ENCODE measurements around the gene PAWR.
"Not testable (repeated sequence)": the region's sequence is repeated elsewhere in the genome, so short reads cannot be mapped to it uniquely, and the experiment has no call there.

Gene PAWR

DNA sequence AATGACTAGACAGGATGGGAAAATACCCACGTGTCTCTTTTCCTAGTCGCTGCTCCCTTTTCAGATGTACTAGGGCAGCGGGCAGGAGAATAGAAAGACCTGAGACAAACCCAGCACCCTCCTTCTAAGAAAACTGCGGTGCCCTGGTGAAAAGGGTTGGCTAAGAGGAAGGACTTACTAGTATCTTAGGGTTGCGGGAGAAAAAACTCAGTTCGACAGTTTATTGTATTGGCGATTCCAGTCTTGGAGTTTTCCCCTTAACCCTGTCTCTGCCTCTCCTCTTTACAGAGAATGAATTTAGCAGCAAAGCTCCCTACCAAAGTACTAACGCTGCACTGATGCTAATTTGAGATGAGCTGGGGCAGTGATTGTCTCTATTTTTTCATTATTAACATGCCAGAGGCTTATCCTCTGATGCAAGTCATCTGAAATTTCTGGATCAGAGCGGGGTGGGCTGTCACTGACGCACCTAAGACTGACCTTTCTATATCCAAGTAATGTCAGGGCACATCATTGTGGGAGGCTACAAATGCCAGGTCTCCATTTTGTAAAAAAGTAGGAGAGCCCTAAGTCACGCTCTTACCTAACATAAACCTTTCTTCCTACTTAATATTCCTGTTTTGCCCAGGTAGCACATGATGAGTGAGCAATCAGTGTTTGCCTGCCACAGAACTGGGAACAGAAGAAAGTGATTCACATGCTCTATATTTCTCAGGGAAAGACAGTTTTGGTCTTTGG is 916 bp upstream of the PAWR start:
- H3K27ac Mint-ChIP-seq: no peak overlapping the region
- peaks cover 17% of the 10 kb centered on the region for H3K4me1 Mint-ChIP-seq
- ATAC-seq: no peak
- H3K9me3 Mint-ChIP-seq: no peaks in the 10 kb centered on the region
- peak; percentile 4 for DNase-seq
- no peaks in the 10 kb centered on the region for H3K36me3 Mint-ChIP-seq (ENCODE audit: low read depth)
- peak overlapping the region; percentile 76 for H3K4me3 Mint-ChIP-seq
- H3K27me3 Mint-ChIP-seq: peaks cover 56% of the 10 kb centered on the region

DNA sequence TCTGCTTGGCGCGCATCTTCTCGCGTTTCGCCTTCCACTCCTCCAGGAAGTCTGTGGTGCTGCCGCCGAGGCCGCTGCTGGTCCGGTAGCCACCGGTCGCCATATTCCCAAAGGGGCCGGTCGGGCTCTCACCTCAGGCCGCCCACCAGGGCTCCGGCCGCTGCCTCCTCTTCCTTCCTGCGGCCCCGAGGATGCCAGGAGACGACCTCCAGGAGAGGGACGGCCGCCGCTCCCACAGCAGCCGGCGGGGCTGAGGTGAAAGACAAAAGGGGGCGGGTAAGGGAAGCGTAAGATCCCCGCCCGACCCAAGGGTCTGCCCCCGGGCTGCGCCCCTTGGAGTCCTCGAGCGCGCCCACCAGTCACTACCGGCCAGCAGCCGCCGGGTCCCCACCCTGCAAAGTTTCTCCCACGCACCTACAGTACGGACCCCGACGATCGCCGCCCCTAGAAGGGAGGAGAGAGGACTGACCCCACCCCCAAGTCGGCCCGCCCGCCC is 574 bp downstream of the PAWR start:
- Mint-ChIP-seq H3K4me3 (peak overlapping the region; percentile 72), H3K4me1 (peaks cover 17% of the 10 kb centered on the region), H3K36me3 (ENCODE audit: low read depth) (no peaks in the 10 kb centered on the region), H3K27ac (no peak overlapping the region), H3K9me3 (no peaks in the 10 kb centered on the region), H3K27me3 (peaks cover 62% of the 10 kb centered on the region)
- peak; percentile 15 for DNase-seq
- ATAC-seq: peak; percentile 5

DNA sequence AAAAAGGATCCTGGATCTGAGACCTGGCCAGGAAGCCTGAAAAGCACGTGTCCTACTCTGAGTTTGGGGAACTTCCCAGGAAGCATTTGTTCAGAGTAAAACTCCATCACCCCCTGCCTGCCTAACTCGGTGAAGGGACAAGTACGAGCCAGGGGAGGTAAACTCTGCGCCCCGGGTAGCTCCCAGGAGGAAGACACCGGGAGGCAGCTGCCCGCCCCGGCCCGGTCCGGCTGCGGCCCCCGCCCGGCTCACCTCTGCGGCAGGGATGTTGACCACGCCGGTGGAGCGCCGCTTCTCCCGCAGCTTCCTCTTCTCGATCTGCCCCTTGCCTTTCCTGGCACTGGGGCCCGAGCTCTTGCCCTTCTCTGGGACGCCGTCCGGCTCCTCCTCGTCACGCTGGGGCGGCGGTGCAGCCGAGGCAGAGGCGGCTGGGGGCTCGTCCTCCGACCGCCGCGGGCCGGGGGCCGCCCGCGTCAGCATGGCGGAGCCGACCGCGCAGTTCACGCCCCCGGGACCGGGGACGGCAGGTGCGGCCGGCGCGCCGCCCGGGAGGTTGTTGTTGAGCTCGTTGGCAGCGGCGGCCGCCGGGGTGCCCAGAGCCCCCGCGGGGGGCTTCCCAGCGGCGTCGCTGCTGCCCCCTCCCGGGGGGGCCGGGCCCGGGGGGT is 1.2 kb downstream of the PAWR start:
- no peak for ATAC-seq
- Mint-ChIP-seq H3K27me3 (peaks cover 60% of the 10 kb centered on the region), H3K36me3 (ENCODE audit: low read depth) (no peaks in the 10 kb centered on the region), H3K4me3 (peak overlapping the region; percentile 77), H3K27ac (peak overlapping the region; percentile 49), H3K4me1 (peaks cover 17% of the 10 kb centered on the region), H3K9me3 (no peaks in the 10 kb centered on the region)
- DNase-seq: peak; percentile 17

DNA sequence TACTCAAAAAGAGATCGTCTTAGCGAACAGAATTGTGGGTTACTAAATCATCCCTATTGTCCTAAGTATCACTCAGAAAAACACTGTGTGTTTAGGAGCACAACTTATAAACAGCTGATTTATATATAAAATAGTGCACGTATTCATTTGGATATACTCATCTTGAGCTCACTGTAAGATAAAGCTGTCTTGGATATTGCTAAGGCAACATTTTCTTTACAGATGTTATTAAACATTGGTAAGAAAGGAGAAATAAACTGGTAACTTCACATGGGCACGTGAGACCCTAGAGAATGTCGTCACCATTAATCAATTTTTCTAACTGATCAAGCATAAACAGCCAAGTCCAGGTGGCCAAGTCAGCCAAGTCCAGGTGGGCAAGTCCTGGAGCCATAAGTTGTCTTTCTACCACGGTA is 1.7 kb downstream of the PAWR start:
- H3K27ac Mint-ChIP-seq: peak overlapping the region; percentile 49
- no peaks in the 10 kb centered on the region for H3K36me3 Mint-ChIP-seq (ENCODE audit: low read depth)
- peaks cover 17% of the 10 kb centered on the region for H3K4me1 Mint-ChIP-seq
- ATAC-seq (no peak), DNase-seq (no peak)
- peaks cover 60% of the 10 kb centered on the region for H3K27me3 Mint-ChIP-seq
- no peaks in the 10 kb centered on the region for H3K9me3 Mint-ChIP-seq
- peak overlapping the region; percentile 77 for H3K4me3 Mint-ChIP-seq

DNA sequence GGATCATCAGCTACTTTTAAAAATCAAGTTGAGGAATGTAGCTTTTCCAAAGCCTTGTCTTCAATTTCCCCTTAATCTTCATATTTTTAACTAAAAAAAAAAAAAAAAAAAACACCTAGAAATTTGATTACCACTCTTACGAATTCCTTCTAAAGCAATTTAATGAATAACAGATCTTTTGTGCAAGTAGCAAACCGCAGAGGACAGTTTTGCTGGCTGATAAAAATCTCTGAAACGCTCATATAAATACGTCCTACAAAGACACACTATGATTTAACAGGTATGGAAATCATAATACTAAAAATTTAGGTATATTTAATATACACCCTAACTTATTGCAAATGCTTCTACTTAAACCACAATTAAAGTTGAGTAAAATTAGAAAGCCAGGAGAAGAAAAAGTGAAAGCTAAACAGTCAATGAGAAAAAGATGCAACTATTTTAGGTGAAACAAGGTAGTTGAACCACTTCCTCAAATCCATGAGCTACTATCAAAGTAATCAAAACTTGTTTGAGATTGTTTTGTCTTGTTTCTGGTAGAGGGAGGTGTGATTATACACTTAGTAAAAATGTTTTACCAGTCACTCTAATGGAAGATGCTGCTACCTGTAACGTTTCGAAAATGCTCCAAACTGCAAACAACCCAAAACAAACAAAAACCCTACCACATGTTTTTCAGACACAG is 2.2 kb downstream of the PAWR start:
- H3K27me3 Mint-ChIP-seq: peaks cover 60% of the 10 kb centered on the region
- peak overlapping the region; percentile 49 for H3K27ac Mint-ChIP-seq
- no peaks in the 10 kb centered on the region for H3K36me3 Mint-ChIP-seq (ENCODE audit: low read depth)
- DNase-seq: no peak
- no peaks in the 10 kb centered on the region for H3K9me3 Mint-ChIP-seq
- peak overlapping the region; percentile 77 for H3K4me3 Mint-ChIP-seq
- peaks cover 17% of the 10 kb centered on the region for H3K4me1 Mint-ChIP-seq
- no peak for ATAC-seq

DNA sequence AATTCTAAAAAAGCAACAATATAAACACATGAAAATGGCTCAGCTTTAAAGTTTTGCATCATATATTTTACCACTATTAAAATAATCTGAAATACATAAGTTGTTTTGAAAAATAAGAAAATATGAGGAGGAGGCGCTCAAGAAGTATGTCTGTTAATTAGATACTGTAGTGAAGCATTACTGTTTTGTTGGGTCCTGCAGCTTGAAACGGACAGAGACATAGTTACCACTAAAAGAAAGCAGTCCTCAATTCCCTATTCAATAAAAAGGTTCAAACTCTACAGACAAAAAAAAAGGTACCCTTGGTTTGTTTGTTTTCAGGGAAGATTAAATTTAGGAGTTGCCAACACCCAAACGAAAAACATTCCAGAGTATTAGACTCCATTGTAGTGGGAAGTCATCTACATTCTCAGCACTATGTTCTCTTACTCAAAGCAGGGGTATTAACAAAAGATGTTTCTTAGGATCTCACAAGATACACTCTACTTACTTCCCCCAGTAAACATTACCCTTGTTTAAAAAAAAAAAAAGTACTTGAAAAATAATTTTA is 3.0 kb downstream of the PAWR start:
- peaks cover 17% of the 10 kb centered on the region for H3K4me1 Mint-ChIP-seq
- no peaks in the 10 kb centered on the region for H3K9me3 Mint-ChIP-seq
- no peaks in the 10 kb centered on the region for H3K36me3 Mint-ChIP-seq (ENCODE audit: low read depth)
- peaks cover 58% of the 10 kb centered on the region for H3K27me3 Mint-ChIP-seq
- H3K27ac Mint-ChIP-seq: no peak overlapping the region
- H3K4me3 Mint-ChIP-seq: peak overlapping the region; percentile 42
- ATAC-seq (no peak), DNase-seq (no peak)

DNA sequence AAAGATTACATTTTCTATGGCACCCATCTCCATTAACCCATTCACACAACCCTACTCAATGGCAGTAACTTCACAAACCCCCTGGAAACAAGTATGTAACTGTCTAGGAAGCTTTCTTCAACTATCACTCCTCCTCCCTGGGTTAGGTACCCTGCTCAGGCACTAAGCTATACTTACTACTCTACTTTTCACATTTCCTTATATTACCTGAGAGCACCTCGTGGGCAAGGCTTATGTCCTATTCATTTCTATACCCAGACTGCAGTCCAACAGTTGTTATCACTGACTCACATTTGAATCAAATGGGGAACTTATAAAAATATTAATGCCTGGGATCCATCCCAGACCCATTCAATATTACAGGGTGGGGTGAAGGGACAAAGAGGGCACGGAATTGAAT is 4.6 kb downstream of the PAWR start:
- Mint-ChIP-seq H3K4me3 (no peak overlapping the region), H3K27me3 (peaks cover 42% of the 10 kb centered on the region), H3K27ac (no peak overlapping the region), H3K9me3 (no peaks in the 10 kb centered on the region), H3K4me1 (peaks cover 14% of the 10 kb centered on the region), H3K36me3 (ENCODE audit: low read depth) (no peaks in the 10 kb centered on the region)
- ATAC-seq (no peak), DNase-seq (no peak)

DNA sequence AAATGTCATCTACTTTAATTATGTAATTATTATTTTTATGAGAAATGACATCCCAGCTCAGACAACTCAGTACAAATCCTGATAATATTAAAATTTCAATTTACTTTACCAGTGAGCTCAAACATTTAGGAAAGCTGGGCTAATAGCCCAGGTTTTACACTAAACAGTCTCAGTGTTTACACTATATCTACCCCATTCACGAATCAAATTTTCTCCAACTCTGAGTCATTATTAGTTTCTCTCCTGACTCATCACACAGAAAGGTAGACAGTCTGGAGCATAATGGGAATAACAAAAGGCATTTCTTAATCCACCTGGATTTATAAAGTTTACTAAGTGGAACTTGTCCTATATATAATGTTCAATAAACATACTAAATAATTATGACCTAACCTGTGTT is 5.7 kb downstream of the PAWR start:
- no peak overlapping the region for H3K27ac Mint-ChIP-seq
- no peaks in the 10 kb centered on the region for H3K9me3 Mint-ChIP-seq
- peaks cover 37% of the 10 kb centered on the region for H3K27me3 Mint-ChIP-seq
- H3K36me3 Mint-ChIP-seq (ENCODE audit: low read depth): no peaks in the 10 kb centered on the region
- ATAC-seq: no peak
- peaks cover 13% of the 10 kb centered on the region for H3K4me1 Mint-ChIP-seq
- DNase-seq: no peak
- no peak overlapping the region for H3K4me3 Mint-ChIP-seq

DNA sequence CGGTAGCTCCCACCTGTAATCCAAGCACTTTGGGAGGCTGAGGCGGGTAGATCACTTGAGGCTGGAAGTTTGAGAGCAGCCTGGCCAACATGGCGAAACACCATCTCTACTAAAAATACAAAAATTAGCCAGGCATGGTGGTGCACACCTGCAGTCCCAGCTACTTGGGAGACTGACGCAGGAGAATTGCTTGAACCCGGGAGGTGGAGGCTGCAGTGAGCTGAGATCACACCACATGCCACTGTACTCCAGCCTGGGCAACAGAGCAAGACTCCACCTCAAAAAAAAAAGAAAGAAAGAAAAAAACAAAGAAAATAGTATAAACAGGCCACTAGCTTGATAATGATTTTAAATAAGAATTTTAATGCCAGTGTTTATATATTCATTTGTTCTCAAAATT is 6.4 kb downstream of the PAWR start:
- DNase-seq; ATAC-seq; H3K4me3 Mint-ChIP-seq; H3K27ac Mint-ChIP-seq; H3K36me3 Mint-ChIP-seq (ENCODE audit: low read depth); H3K9me3 Mint-ChIP-seq: not testable (repeated sequence)
- H3K27me3 Mint-ChIP-seq: peaks cover 35% of the 10 kb centered on the region
- peaks cover 12% of the 10 kb centered on the region for H3K4me1 Mint-ChIP-seq

DNA sequence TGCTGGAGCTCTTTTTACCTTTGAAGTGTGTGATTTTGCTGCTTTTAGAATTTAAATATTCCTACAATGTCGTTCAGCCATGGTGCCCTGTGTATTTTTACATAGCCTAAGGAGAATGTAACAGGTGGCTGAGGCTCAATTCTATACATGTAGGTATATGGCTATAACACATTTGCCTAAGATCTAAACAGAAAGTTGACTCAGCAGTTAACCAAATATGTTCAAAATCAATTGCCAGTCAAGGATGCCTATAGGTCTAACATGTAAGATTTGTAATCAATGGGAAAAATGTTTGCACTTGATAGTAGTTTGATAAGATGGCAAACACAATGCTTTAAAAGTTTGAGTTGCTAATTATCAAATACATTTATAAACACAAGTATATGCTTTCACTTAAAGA is 8.2 kb downstream of the PAWR start:
- no peak overlapping the region for H3K4me3 Mint-ChIP-seq
- H3K9me3 Mint-ChIP-seq: no peaks in the 10 kb centered on the region
- H3K36me3 Mint-ChIP-seq (ENCODE audit: low read depth): no peaks in the 10 kb centered on the region
- H3K4me1 Mint-ChIP-seq: no peaks in the 10 kb centered on the region
- H3K27me3 Mint-ChIP-seq: peaks cover 21% of the 10 kb centered on the region
- ATAC-seq (no peak), DNase-seq (no peak)
- no peak overlapping the region for H3K27ac Mint-ChIP-seq

DNA sequence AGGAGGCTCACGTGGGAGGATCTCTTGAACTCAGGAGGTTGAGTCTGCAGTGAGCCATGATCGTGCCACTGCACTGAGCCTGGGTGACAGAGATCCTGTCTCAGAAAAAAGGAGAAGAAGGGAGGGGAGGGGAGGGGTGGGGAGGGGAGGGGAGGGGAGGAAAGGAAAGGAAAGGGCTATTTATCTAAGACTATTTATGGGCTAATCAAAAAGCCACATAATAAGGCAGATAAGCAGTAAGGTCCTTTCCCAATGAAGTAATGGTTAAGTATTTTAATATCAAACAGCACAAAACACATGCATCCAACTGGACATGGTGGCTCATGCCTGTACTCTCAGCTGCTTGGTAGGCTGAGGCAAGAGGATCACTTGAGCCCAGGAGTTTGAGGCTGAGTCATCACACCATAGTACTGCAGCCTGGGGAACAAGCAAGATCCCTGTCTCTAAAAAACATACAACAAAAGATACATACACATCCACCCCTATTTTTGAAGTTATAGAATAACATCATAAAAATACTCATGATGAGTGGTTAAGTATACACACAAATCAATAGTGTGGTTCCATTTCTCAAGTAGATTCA is 9.7 kb downstream of the PAWR start:
- DNase-seq (no peak), ATAC-seq (no peak)
- Mint-ChIP-seq H3K4me3 (no peak overlapping the region), H3K27me3 (peaks cover 10% of the 10 kb centered on the region), H3K36me3 (ENCODE audit: low read depth) (no peaks in the 10 kb centered on the region), H3K27ac (no peak overlapping the region), H3K4me1 (no peaks in the 10 kb centered on the region), H3K9me3 (no peaks in the 10 kb centered on the region)

DNA sequence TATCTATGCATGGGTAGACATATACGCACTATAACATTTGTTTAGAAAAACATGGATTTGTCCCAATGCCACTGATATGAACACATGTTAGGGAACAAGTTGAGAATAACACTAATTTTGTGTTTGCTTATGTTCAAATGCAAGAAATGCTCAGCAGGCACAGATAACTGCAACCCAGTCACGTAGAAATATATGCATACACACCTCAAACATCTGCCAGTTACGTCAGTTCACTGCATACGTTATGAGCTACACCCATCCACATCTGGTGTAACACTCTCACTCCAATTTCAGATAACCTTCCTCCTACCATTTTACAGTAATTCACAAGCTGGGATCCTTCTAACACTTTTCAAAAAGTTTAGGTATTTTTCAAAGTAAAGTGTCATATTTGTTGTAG is 10.7 kb downstream of the PAWR start:
- Mint-ChIP-seq H3K27me3 (peaks cover 4% of the 10 kb centered on the region), H3K27ac (no peak overlapping the region), H3K9me3 (no peaks in the 10 kb centered on the region), H3K36me3 (ENCODE audit: low read depth) (no peaks in the 10 kb centered on the region), H3K4me1 (no peaks in the 10 kb centered on the region), H3K4me3 (no peak overlapping the region)
- ATAC-seq (no peak), DNase-seq (no peak)

DNA sequence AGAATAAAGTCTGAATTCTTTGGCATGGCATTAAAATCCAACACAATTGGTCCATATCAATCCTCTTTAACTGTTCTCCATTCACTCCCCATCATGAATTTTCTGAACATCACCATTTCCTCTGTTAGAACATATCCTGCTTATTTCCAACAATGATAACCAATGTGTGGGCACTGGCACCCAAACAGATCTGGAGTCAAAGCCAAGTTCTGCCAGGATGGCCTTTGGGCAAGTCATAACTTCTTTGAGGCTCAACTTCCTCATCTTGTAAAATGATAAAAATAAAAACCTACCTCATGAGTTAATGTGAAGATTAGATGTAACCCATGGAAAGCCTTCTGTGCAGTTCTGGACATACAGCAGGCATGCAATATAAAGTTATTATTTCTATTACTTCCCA is 12.5 kb downstream of the PAWR start:
- Mint-ChIP-seq H3K36me3 (ENCODE audit: low read depth) (no peaks in the 10 kb centered on the region), H3K27ac (no peak overlapping the region), H3K9me3 (no peaks in the 10 kb centered on the region), H3K27me3 (peaks cover 4% of the 10 kb centered on the region), H3K4me1 (peaks cover 3% of the 10 kb centered on the region), H3K4me3 (no peak overlapping the region)
- DNase-seq: no peak
- ATAC-seq: no peak

DNA sequence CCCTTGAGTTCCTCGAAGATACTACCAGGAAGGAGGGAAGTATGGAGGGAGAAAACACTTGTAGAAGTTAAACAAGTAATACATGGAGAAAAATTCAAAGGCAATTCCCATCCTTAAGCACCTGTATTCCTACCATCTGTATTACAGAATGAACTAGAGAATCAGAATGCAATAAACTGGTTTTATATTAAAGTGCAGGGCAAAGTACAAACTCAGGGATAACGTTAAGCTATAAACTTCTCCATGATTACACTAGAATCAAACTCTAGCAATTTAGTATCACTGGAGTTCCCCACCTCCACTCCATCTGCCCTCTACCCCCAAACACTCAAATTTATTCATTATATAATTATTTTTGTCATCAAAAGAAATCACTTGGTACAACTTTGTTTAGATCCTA is 13.1 kb downstream of the PAWR start:
- peaks cover 4% of the 10 kb centered on the region for H3K27me3 Mint-ChIP-seq
- ATAC-seq (no peak), DNase-seq (no peak)
- H3K4me3 Mint-ChIP-seq: no peak overlapping the region
- no peaks in the 10 kb centered on the region for H3K9me3 Mint-ChIP-seq
- peaks cover 3% of the 10 kb centered on the region for H3K4me1 Mint-ChIP-seq
- H3K36me3 Mint-ChIP-seq (ENCODE audit: low read depth): no peaks in the 10 kb centered on the region
- H3K27ac Mint-ChIP-seq: no peak overlapping the region
